CD8-positive, alpha-beta memory T cell (primary cell): ENCODE measurements around the gene SAMM50. TPM values are rescaled to one million over a fixed set of nuclear protein-coding genes. Genes with fewer than 3 reads are reported as not detected.
A peak's percentile ranks its signal among the peaks of the same experiment; 100 is the strongest.

Experiments
- CTCF ChIA-PET: fragments of 350-600 bp; sonication (Branson Sonifier 250); formaldehyde crosslinking; loops from one replicate; lab custom pipeline; 2021; ENCODE audit warnings: antibody characterized with exemption; lab: Charles Lee
- POLR2A ChIA-PET: fragments of 350-600 bp; sonication (Branson Sonifier 250); formaldehyde crosslinking; loops from one replicate; lab custom pipeline; 2021; ENCODE audit warnings: antibody characterized with exemption; lab: Charles Lee
- DNase-seq, 5 donors: peaks; one replicate each; pipeline versions ENCODE4 v3.0.0 to v3.0.0-alpha.2; 2020 to 2022; ENCODE audit warnings: mixed read lengths in 1 of 5
- H3K27ac ChIP-seq: one replicate; pipeline ENCODE4 v1.7.0; 2013; ENCODE audit warnings: low read depth, mild to moderate bottlenecking, low read length, moderate library complexity
- H3K27me3 ChIP-seq: 2 replicates; pipeline ENCODE4 v1.7.0; 2013; ENCODE audit warnings: low read length, mild to moderate bottlenecking; ENCODE audit not compliant: insufficient read depth, poor library complexity, severe bottlenecking
- H3K36me3 ChIP-seq: 2 replicates; pipeline ENCODE4 v1.7.0; 2013; ENCODE audit warnings: mild to moderate bottlenecking, low read length, moderate library complexity; ENCODE audit not compliant: insufficient read depth
- H3K4me1 ChIP-seq: 2 replicates; pipeline ENCODE4 v1.7.0; 2013; ENCODE audit warnings: mild to moderate bottlenecking, low read length, moderate library complexity; ENCODE audit not compliant: insufficient read depth
- H3K4me3 ChIP-seq: 2 replicates; pipeline ENCODE4 v1.7.0; 2013; ENCODE audit warnings: mild to moderate bottlenecking, low read length
- H3K9me3 ChIP-seq: 2 replicates; pipeline ENCODE4 v1.7.0; 2013; ENCODE audit warnings: mild to moderate bottlenecking, low read length
- H3K27ac Mint-ChIP-seq, 8 donors: one replicate each; pipeline ENCODE4 v1.8.0; 2020 to 2021; ENCODE audit warnings: mixed read lengths in 8 of 8, mild to moderate bottlenecking in 6 of 8, inconsistent platforms in 3 of 8, moderate library complexity in 3 of 8
- H3K27me3 Mint-ChIP-seq, 2 donors: one replicate each; pipeline ENCODE4 v1.8.0; 2020 to 2021; ENCODE audit warnings: mixed read lengths in 2 of 2, mild to moderate bottlenecking in 1 of 2, moderate library complexity in 1 of 2
- H3K36me3 Mint-ChIP-seq, 3 donors: one replicate each; pipeline ENCODE4 v1.8.0; 2020 to 2021; ENCODE audit warnings: mixed read lengths in 3 of 3, inconsistent platforms in 1 of 3, mild to moderate bottlenecking in 1 of 3
- H3K4me1 Mint-ChIP-seq, 3 donors: one replicate each; pipeline ENCODE4 v1.8.0; 2020 to 2021; ENCODE audit warnings: mixed read lengths in 3 of 3, inconsistent platforms in 1 of 3, mild to moderate bottlenecking in 1 of 3
- H3K4me3 Mint-ChIP-seq, 7 donors: one replicate each; pipeline ENCODE4 v1.8.0; 2020 to 2021; ENCODE audit warnings: mixed read lengths in 7 of 7, mild to moderate bottlenecking in 6 of 7, moderate library complexity in 4 of 7, inconsistent platforms in 2 of 7
- H3K9me3 Mint-ChIP-seq, 5 donors: one replicate each; pipeline ENCODE4 v1.8.0; 2020 to 2022; ENCODE audit warnings: mixed read lengths in 5 of 5, mild to moderate bottlenecking in 3 of 5, moderate library complexity in 2 of 5, inconsistent platforms in 1 of 5
- polyA plus RNA-seq: library from polyadenylated mRNA; unstranded; fragments of 300-500 nt; fragmentation: Illumina TruSeq; gene quantifications from one replicate; pipeline ENCODE4 v1.2.3, GENCODE V29; 2021
- total RNA-seq, 2 experiments: library from RNA; stranded (reverse); gene quantifications; one replicate each; pipeline ENCODE4 v1.2.3, GENCODE V29; 2021

The SAMM50 gene
- total and polyA plus RNA-seq, 3 experiments from 2014 or later: 58.8 to 67.2 (median 61.3) TPM

GRCh38 chr22:43964314-43964857, 9.1 kb downstream of the SAMM50 start:
- CTCF ChIA-PET: no interaction called here
- H3K36me3 ChIP-seq: peaks cover 45% of the 10 kb centered on the region

GRCh38 chr22:43967069-43967468, 11.8 kb downstream of the SAMM50 start:
- H3K4me1 ChIP-seq: no peaks in the 10 kb centered on the region
- Mint-ChIP-seq H3K9me3 (no peaks in the 10 kb centered on the region), H3K4me1 (peaks cover 0 to 6% (median 4%) of the 10 kb centered on the region in 3 donors), H3K4me3 (no peak overlapping the region), H3K27me3 (no peaks in the 10 kb centered on the region), H3K27ac (peak overlapping the region in 1 of 8 donors; percentile 87), H3K36me3 (peaks cover 18 to 86% (median 36%) of the 10 kb centered on the region in 3 donors)
- H3K27ac ChIP-seq: no peak overlapping the region
- no peaks in the 10 kb centered on the region for H3K27me3 ChIP-seq
- no peaks in the 10 kb centered on the region for H3K9me3 ChIP-seq
- ChIA-PET POLR2A (no interaction called here), CTCF (no interaction called here)
- no peak for DNase-seq
- H3K36me3 ChIP-seq: peaks cover 55% of the 10 kb centered on the region
- no peak overlapping the region for H3K4me3 ChIP-seq

More at GRCh38 chr22:43964314-43964857, 9.1 kb downstream of the SAMM50 start:
- Mint-ChIP-seq H3K4me3 (no peak overlapping the region), H3K4me1 (peaks cover 11 to 26% (median 15%) of the 10 kb centered on the region in 3 donors), H3K27ac (peak overlapping the region in 1 of 8 donors; percentile 69), H3K9me3 (no peaks in the 10 kb centered on the region), H3K36me3 (peaks cover 14 to 73% (median 27%) of the 10 kb centered on the region in 3 donors), H3K27me3 (no peaks in the 10 kb centered on the region)
- Histone ChIP-seq H3K4me1 (no peaks in the 10 kb centered on the region), H3K4me3 (no peak overlapping the region), H3K27me3 (no peaks in the 10 kb centered on the region), H3K9me3 (no peaks in the 10 kb centered on the region), H3K27ac (no peak overlapping the region)
- POLR2A ChIA-PET: no interaction called here
- DNase-seq: no peak

- ChIA-PET POLR2A (no interaction called here), CTCF (no interaction called here)
- no peak overlapping the region for H3K4me3 ChIP-seq
- peaks cover 21 to 93% (median 34%) of the 10 kb centered on the region in 3 donors for H3K36me3 Mint-ChIP-seq
- no peaks in the 10 kb centered on the region for H3K9me3 ChIP-seq
- no peak overlapping the region for H3K4me3 Mint-ChIP-seq
- H3K4me1 Mint-ChIP-seq: peaks cover 0 to 6% (median 3%) of the 10 kb centered on the region in 3 donors
- H3K27me3 ChIP-seq: no peaks in the 10 kb centered on the region
- peaks cover 58% of the 10 kb centered on the region for H3K36me3 ChIP-seq
- H3K9me3 Mint-ChIP-seq: no peaks in the 10 kb centered on the region
- H3K4me1 ChIP-seq: no peaks in the 10 kb centered on the region
- H3K27ac ChIP-seq: peak overlapping the region; percentile 1
- no peaks in the 10 kb centered on the region for H3K27me3 Mint-ChIP-seq
- peak overlapping the region in 2 of 8 donors; percentile 22 to 26 for H3K27ac Mint-ChIP-seq
- no peak for DNase-seq
These were observed 13.4 kb downstream of the SAMM50 start for GRCh38 chr22:43968614-43969013.

GRCh38 chr22:43969021-43969878, 14.0 kb downstream of the SAMM50 start:
- Histone ChIP-seq H3K36me3 (peaks cover 60% of the 10 kb centered on the region), H3K9me3 (no peaks in the 10 kb centered on the region), H3K27ac (peak overlapping the region; percentile 1), H3K27me3 (no peaks in the 10 kb centered on the region), H3K4me3 (no peak overlapping the region), H3K4me1 (no peaks in the 10 kb centered on the region)
- Mint-ChIP-seq H3K36me3 (peaks cover 21 to 94% (median 35%) of the 10 kb centered on the region in 3 donors), H3K4me1 (peaks cover 0 to 4% (median 3%) of the 10 kb centered on the region in 3 donors), H3K27ac (peak overlapping the region in 2 of 8 donors; percentile 72 to 96), H3K4me3 (no peak overlapping the region), H3K9me3 (no peaks in the 10 kb centered on the region), H3K27me3 (no peaks in the 10 kb centered on the region)
- ChIA-PET CTCF (no interaction called here), POLR2A (no interaction called here)
- no peak for DNase-seq

GRCh38 chr22:43969989-43970755, 14.9 kb downstream of the SAMM50 start:
- Mint-ChIP-seq H3K4me3 (no peak overlapping the region), H3K9me3 (no peaks in the 10 kb centered on the region), H3K4me1 (peaks cover 0 to 4% (median 3%) of the 10 kb centered on the region in 3 donors), H3K27ac (peak overlapping the region in 2 of 8 donors; percentile 29 to 57), H3K36me3 (peaks cover 21 to 94% (median 31%) of the 10 kb centered on the region in 3 donors), H3K27me3 (no peaks in the 10 kb centered on the region)
- H3K9me3 ChIP-seq: no peaks in the 10 kb centered on the region
- no peak overlapping the region for H3K4me3 ChIP-seq
- CTCF ChIA-PET: no interaction called here
- no peaks in the 10 kb centered on the region for H3K4me1 ChIP-seq
- H3K36me3 ChIP-seq: peaks cover 56% of the 10 kb centered on the region
- no peak overlapping the region for H3K27ac ChIP-seq
- no peaks in the 10 kb centered on the region for H3K27me3 ChIP-seq
- POLR2A ChIA-PET: no interaction called here
- DNase-seq: no peak

GRCh38 chr22:43971112-43971511, 15.9 kb downstream of the SAMM50 start:
- no peak for DNase-seq
- ChIA-PET POLR2A (no interaction called here), CTCF (no interaction called here)
- no peaks in the 10 kb centered on the region for H3K4me1 ChIP-seq
- no peak overlapping the region for H3K4me3 Mint-ChIP-seq
- no peaks in the 10 kb centered on the region for H3K9me3 ChIP-seq
- H3K27me3 ChIP-seq: no peaks in the 10 kb centered on the region
- no peaks in the 10 kb centered on the region for H3K9me3 Mint-ChIP-seq
- H3K27ac Mint-ChIP-seq: no peak overlapping the region
- H3K4me3 ChIP-seq: no peak overlapping the region
- H3K27me3 Mint-ChIP-seq: no peaks in the 10 kb centered on the region
- peaks cover 53% of the 10 kb centered on the region for H3K36me3 ChIP-seq
- no peak overlapping the region for H3K27ac ChIP-seq
- H3K36me3 Mint-ChIP-seq: peaks cover 21 to 94% (median 34%) of the 10 kb centered on the region in 3 donors
- H3K4me1 Mint-ChIP-seq: peaks cover 0 to 4% (median 3%) of the 10 kb centered on the region in 3 donors

GRCh38 chr22:43972931-43973462, 17.8 kb downstream of the SAMM50 start:
- H3K27me3 ChIP-seq: no peaks in the 10 kb centered on the region
- no peak overlapping the region for H3K27ac ChIP-seq
- Mint-ChIP-seq H3K4me3 (no peak overlapping the region), H3K27me3 (no peaks in the 10 kb centered on the region), H3K4me1 (no peaks in the 10 kb centered on the region), H3K9me3 (no peaks in the 10 kb centered on the region), H3K27ac (peak overlapping the region in 1 of 8 donors; percentile 19), H3K36me3 (peaks cover 8 to 95% (median 32%) of the 10 kb centered on the region in 3 donors)
- H3K9me3 ChIP-seq: no peaks in the 10 kb centered on the region
- no peak overlapping the region for H3K4me3 ChIP-seq
- no peaks in the 10 kb centered on the region for H3K4me1 ChIP-seq
- DNase-seq: no peak
- peaks cover 52% of the 10 kb centered on the region for H3K36me3 ChIP-seq
- POLR2A ChIA-PET: no interaction called here
- CTCF ChIA-PET: no interaction called here
